HepG2 (cell line): Measurements from ENCODE around the gene EXTL1. TPM values are rescaled to one million over a fixed set of nuclear protein-coding genes. Genes with fewer than 3 reads are reported as not detected.

ENCODE experiments used
- ATAC-seq: fragments of 200-7000 bp; cut with Tn5 transposase; 3 replicates; pipeline ENCODE4 v1.9.1; 2020; ENCODE audit warnings: mild to moderate bottlenecking, moderate library complexity
- BruUV-seq: library from RNA; stranded (reverse); fragments of 400-500 nt; replicated peaks from 2 replicates; lab custom pipeline; 2021; lab: Mats Ljungman, UMichigan
- CTCF ChIA-PET: fragments of 300-600 bp; formaldehyde crosslinking; extraction: SDS; loops from one replicate; lab custom pipeline; 2021; ENCODE audit warnings: low total read pairs, inconsistent platforms, low intra/inter-chr PET ratio; lab: Yijun Ruan, JAX
- POLR2A ChIA-PET: fragments of 350-600 bp; sonication (Branson Sonifier 250); formaldehyde crosslinking; loops from one replicate; lab custom pipeline; 2020; ENCODE audit warnings: antibody characterized with exemption, inconsistent platforms; lab: Yijun Ruan, JAX
- DNase-seq: peaks from one replicate; pipeline ENCODE4 v3.0.0-alpha.2; 2015; ENCODE audit warnings: low spot score
- FAIRE-seq: peaks from 3 replicates; lab custom pipeline; 2011; peaks lifted over from hg19 to GRCh38; lab: Jason Lieb, UNC
- H2AFZ ChIP-seq: one replicate; pipeline ENCODE4 v1.6.1; 2011; ENCODE audit warnings: low read length, inconsistent platforms
- H3K27ac ChIP-seq: fragments of 300-600 bp; 3 replicates; pipeline ENCODE4 v1.8.0; 2011; ENCODE audit warnings: mixed run types, mild to moderate bottlenecking, mixed read lengths, low read length, inconsistent platforms; ENCODE audit not compliant: insufficient read depth; ENCODE audit errors: extremely low read length
- H3K27me3 ChIP-seq, 2 experiments: fragments of 200-600 bp in 1 of 2; 2 replicates in 1 of 2; 3 replicates in 1 of 2; pipeline versions ENCODE4 v1.6.0 to v1.8.0; 2011; ENCODE audit warnings: low read length in 2 of 2, mild to moderate bottlenecking in 2 of 2, moderate library complexity in 2 of 2, inconsistent platforms in 1 of 2; ENCODE audit not compliant: insufficient read depth in 2 of 2, control insufficient read depth in 1 of 2
- H3K36me3 ChIP-seq, 2 experiments: fragments of 200-600 bp in 1 of 2; replicated peaks in 1 of 2; 2 replicates in 1 of 2; 3 replicates in 1 of 2; pipeline versions ENCODE4 v1.5.1 to v1.8.0; 2011; ENCODE audit warnings: low read length in 2 of 2, inconsistent platforms in 1 of 2; ENCODE audit not compliant: insufficient read depth in 2 of 2, control insufficient read depth in 1 of 2
- H3K4me1 ChIP-seq: 2 replicates; pipeline ENCODE4 v1.5.1; 2012; ENCODE audit warnings: low read length, inconsistent platforms; ENCODE audit not compliant: insufficient read depth
- H3K4me2 ChIP-seq: 2 replicates; pipeline ENCODE4 v1.6.0; 2011; ENCODE audit warnings: low read depth, low read length, inconsistent platforms
- H3K4me3 ChIP-seq, 3 experiments: fragments of 200-600 bp in 1 of 3; sonication (generic), shearing (Covaris generic) in 1 of 3; replicated peaks in 1 of 3; 2 replicates each; pipeline ENCODE4 v1.5.1; 2011 to 2016; ENCODE audit warnings: low read length in 3 of 3, inconsistent platforms in 2 of 3, low read depth in 2 of 3, mild to moderate bottlenecking in 2 of 3, control low read depth in 1 of 3, mixed read lengths in 1 of 3; ENCODE audit not compliant: insufficient read depth in 1 of 3
- H3K79me2 ChIP-seq: one replicate; pipeline ENCODE4 v1.6.1; 2011; ENCODE audit warnings: low read length, inconsistent platforms; ENCODE audit not compliant: insufficient read depth
- H3K9ac ChIP-seq: 2 replicates; pipeline ENCODE4 v1.6.0; 2011; ENCODE audit warnings: mild to moderate bottlenecking, low read depth, low read length, inconsistent platforms; ENCODE audit not compliant: insufficient read depth
- H3K9me3 ChIP-seq: 2 replicates; pipeline ENCODE4 v1.5.1; 2012; ENCODE audit warnings: mild to moderate bottlenecking, low read length
- H4K20me1 ChIP-seq: 2 replicates; pipeline ENCODE4 v1.6.0; 2011; ENCODE audit warnings: inconsistent platforms, mild to moderate bottlenecking, low read length, moderate library complexity; ENCODE audit not compliant: insufficient read depth
- ETV5 ChIP-seq: IDR thresholded peaks from 2 replicates; pipeline ENCODE4 v1.6.1; 2018; ENCODE audit warnings: missing biosample characterization, missing genetic modification reagents, inconsistent platforms, borderline replicate concordance
- FIP1L1 ChIP-seq: fragments of 200-400 bp; formaldehyde crosslinking; IDR thresholded peaks from 2 replicates; pipeline ENCODE4 v1.6.1; 2018; ENCODE audit warnings: low read depth, mild to moderate bottlenecking, low read length, moderate library complexity, borderline replicate concordance; ENCODE audit not compliant: insufficient read depth
- KDM1A ChIP-seq: IDR thresholded peaks from 2 replicates; pipeline ENCODE4 v1.6.1; 2016; ENCODE audit warnings: missing compliant biosample characterization
- MBNL3 ChIP-seq: fragments of 250-450 bp; sonication (Bioruptor Pico); conservative IDR thresholded peaks from 2 replicates; pipeline ENCODE4 v1.8.0; 2022; ENCODE audit warnings: mild to moderate bottlenecking, inconsistent platforms
- MEIS1 ChIP-seq: sonication (generic); formaldehyde crosslinking; IDR thresholded peaks from 2 replicates; pipeline ENCODE4 v1.9.0; 2021; ENCODE audit warnings: mild to moderate bottlenecking, missing genetic modification reagents, moderate library complexity, borderline replicate concordance
- MYNN ChIP-seq: sonication (generic); formaldehyde crosslinking; IDR thresholded peaks from 2 replicates; pipeline ENCODE4 v1.4.0; 2020; ENCODE audit warnings: mild to moderate bottlenecking, low read depth, missing genetic modification reagents
- MZF1 ChIP-seq: sonication (generic); formaldehyde crosslinking; IDR thresholded peaks from 2 replicates; pipeline ENCODE4 v1.8.1; 2023; ENCODE audit warnings: mild to moderate bottlenecking, missing genetic modification reagents, borderline replicate concordance
- NFYB ChIP-seq: sonication (generic); formaldehyde crosslinking; IDR thresholded peaks from 2 replicates; pipeline ENCODE4 v1.4.0; 2020; ENCODE audit warnings: missing genetic modification reagents
- REST ChIP-seq, 2 experiments: IDR thresholded peaks; 2 replicates each; pipeline ENCODE4 v1.6.1; 2011 to 2012; ENCODE audit warnings: low read length in 2 of 2, borderline replicate concordance in 1 of 2, low read depth in 1 of 2, mild to moderate bottlenecking in 1 of 2, moderate library complexity in 1 of 2
- SMC3 ChIP-seq: IDR thresholded peaks from 2 replicates; pipeline ENCODE4 v1.6.1; 2011; ENCODE audit warnings: low read length, improper control_type of control experiment
- STAG1 ChIP-seq: sonication (generic); formaldehyde crosslinking; IDR thresholded peaks from 2 replicates; pipeline ENCODE4 v1.4.0; 2020; ENCODE audit warnings: missing genetic modification reagents
- ZFY ChIP-seq: sonication (generic); formaldehyde crosslinking; IDR thresholded peaks from 2 replicates; pipeline ENCODE4 v1.4.0; 2020; ENCODE audit warnings: missing genetic modification reagents
- ZMYM3 ChIP-seq: sonication (generic); formaldehyde crosslinking; IDR thresholded peaks from 2 replicates; pipeline ENCODE4 v1.5.1; 2020; ENCODE audit warnings: mild to moderate bottlenecking, missing genetic modification reagents
- ZNF282 ChIP-seq: fragments of 450-650 bp; IDR thresholded peaks from 2 replicates; pipeline ENCODE4 v1.6.1; 2018; ENCODE audit not compliant: partially characterized antibody
- ZNF317 ChIP-seq: sonication (generic); formaldehyde crosslinking; IDR thresholded peaks from 2 replicates; pipeline ENCODE4 v1.5.0; 2020; ENCODE audit warnings: mild to moderate bottlenecking, missing genetic modification reagents
- ZNF574 ChIP-seq: sonication (generic); formaldehyde crosslinking; IDR thresholded peaks from 2 replicates; pipeline ENCODE4 v1.4.0; 2020; ENCODE audit warnings: missing genetic modification reagents
- WGBS: methylation state at CpG from one replicate; pipeline ENCODE4 v1.1.6; 2017; ENCODE audit warnings: low lambda C conversion rate; 5-methylcytosine and 5-hydroxymethylcytosine counted together
- in situ Hi-C: cut with HindIII; loops from 2 replicates; pipeline ENCODE4 v1.10.0; 2017; ENCODE audit warnings: low pct_unique_long_range_greater_than_20kb; ENCODE audit not compliant: extremely low pct_ligation_motif_present
- intact Hi-C: fragments of 100-400 bp; cut with micrococcal nuclease; formaldehyde crosslinking; loops from one replicate; pipeline ENCODE4 v1.10.0; 2022; ENCODE audit not compliant: unreplicated experiment
- polyA plus RNA-seq, 8 experiments: library from polyadenylated mRNA; depleted of rRNA in 3 of 8; stranded (reverse) in 7 of 8; unstranded in 1 of 8; fragments of >200 nt; fragmentation: Illumina TruSeq in 4 of 8; extraction: Trizol in 4 of 8; gene quantifications; 2 replicates each; pipeline versions ENCODE4 v1.2.1 to v1.2.3, GENCODE V29; 2011 to 2016; ENCODE audit warnings: low read depth in 4 of 8, missing spikeins in 1 of 8, mixed read lengths in 1 of 8; ENCODE audit not compliant: insufficient read depth in 1 of 8
- total RNA-seq, 5 experiments: library from RNA; depleted of rRNA; stranded (reverse); fragments of >200 nt; fragmentation: Illumina TruSeq; extraction: Trizol; gene quantifications; 2 replicates each; pipeline ENCODE4 v1.2.3, GENCODE V29; 2016; ENCODE audit warnings: low read depth in 1 of 5
- TF ChIP-seq, protein P1 (sequence below): IDR thresholded peaks from 2 replicates; pipeline ENCODE4 v1.6.1; 2016; ENCODE audit warnings: control low read depth

EXTL1 gene
- total and polyA plus RNA-seq, 2 of the 13 experiments (the other 11 are each of a cell fraction or from before 2014, with no cell fraction given), result 0.35 to 1.0 TPM

DNA sequence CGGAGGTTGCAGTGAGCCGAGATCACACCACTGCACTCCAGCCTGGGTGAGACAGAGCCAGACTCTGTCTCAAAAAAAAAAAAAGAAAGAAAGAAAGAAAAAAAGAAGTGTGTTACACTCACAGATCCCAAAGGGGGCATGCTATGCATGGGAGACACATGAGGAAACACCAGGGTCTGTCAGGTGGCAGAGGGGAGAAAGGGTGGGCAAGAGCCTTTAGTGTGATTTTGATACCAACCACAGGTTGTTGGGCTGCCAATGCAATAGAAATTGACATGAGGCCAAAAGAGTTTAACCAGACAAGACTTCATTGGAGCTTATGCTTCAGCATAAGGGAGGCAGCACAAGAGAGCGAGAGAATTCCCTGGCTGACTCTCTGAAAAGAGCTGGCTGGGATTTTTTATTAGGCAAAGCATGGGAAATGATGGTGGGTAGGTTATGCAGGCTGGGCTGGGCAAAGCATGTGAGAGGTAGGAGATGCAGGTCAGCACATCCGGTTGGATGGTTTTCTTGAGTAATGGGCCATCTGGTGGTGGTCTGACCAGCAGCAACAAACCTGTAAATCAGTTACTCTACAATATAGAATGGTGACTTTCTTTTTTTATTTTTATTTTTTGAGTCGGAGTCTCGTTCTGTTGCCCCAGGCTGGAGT lies 11.7 kb upstream of the EXTL1 start:
- Histone ChIP-seq H3K27ac (no peak overlapping the region), H3K4me1 (peaks cover 24% of the 10 kb centered on the region), H3K9me3 (no peaks in the 10 kb centered on the region), H3K79me2 (no peaks in the 10 kb centered on the region), H3K4me3 (no peak overlapping the region), H3K4me2 (no peak overlapping the region), H2AFZ (no peak overlapping the region), H3K9ac (no peak overlapping the region), H3K27me3 (peaks cover 3 to 11% of the 10 kb centered on the region in 2 experiments; a peak in 4 of 5 replicates), H4K20me1 (no peaks in the 10 kb centered on the region), H3K36me3 (no peaks in the 10 kb centered on the region)
- POLR2A ChIA-PET, result no interaction called here
- 51% methylated on average over 6 of the region's 6 CpGs for WGBS
- DNase-seq, result peak; percentile 52
- peak; percentile 60 for FAIRE-seq
- intact Hi-C loops (no loop called here), in situ Hi-C loops (no loop called here)
- BruUV-seq, result no TSS peak
- CTCF ChIA-PET, result interaction anchor here (2.0 kb wide), 1 partner anchor 114 kb away, joined by 17 read pairs; no protein-coding TSS in a partner anchor
- peak; percentile 79 for ATAC-seq
- peak; percentile 72 for TF ChIP-seq ETV5 (CRISPR knock-in tag)
- no peak for TF ChIP-seq MEIS1 (CRISPR knock-in tag)
- TF ChIP-seq STAG1 (CRISPR knock-in tag), result peak; percentile 55
- no peak for TF ChIP-seq ZNF282
- TF ChIP-seq KDM1A (CRISPR knock-in tag), result no peak
- TF ChIP-seq, protein P1, sequence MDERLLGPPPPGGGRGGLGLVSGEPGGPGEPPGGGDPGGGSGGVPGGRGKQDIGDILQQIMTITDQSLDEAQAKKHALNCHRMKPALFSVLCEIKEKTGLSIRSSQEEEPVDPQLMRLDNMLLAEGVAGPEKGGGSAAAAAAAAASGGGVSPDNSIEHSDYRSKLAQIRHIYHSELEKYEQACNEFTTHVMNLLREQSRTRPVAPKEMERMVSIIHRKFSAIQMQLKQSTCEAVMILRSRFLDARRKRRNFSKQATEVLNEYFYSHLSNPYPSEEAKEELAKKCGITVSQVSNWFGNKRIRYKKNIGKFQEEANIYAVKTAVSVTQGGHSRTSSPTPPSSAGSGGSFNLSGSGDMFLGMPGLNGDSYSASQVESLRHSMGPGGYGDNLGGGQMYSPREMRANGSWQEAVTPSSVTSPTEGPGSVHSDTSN, result no peak
- peak; percentile 18; the same call in 1 of the 2 replicates for TF ChIP-seq ZNF574 (CRISPR knock-in tag)
- no peak for TF ChIP-seq MZF1 (CRISPR knock-in tag)
- no peak for TF ChIP-seq ZNF317 (CRISPR knock-in tag)
- TF ChIP-seq FIP1L1, result no peak
- TF ChIP-seq SMC3, result peak; percentile 26; the same call in 1 of the 2 replicates
- no peak for TF ChIP-seq MBNL3 (CRISPR knock-in tag)
- no peak for TF ChIP-seq ZMYM3 (CRISPR knock-in tag)
- TF ChIP-seq ZFY (CRISPR knock-in tag), result no peak
- TF ChIP-seq MYNN, result no peak
- TF ChIP-seq NFYB (CRISPR knock-in tag), result no peak
- no peak for TF ChIP-seq REST (IDR thresholded peaks at IDR 0.05; ENCODE audit: borderline replicate concordance in 1 of 2, low read depth in 1 of 2, low read length in 2 of 2)
